Activated CD8-positive, alpha-beta T cell treated with anti-CD3 and anti-CD28 coated beads for 36 hours (primary cell): ENCODE measurements around the gene ZFHX3. TPM values are rescaled to one million over a fixed set of nuclear protein-coding genes. Genes with fewer than 3 reads are reported as not detected.

ENCODE experiments used
- ATAC-seq: fragments of 200-7000 bp; cut with Tn5 transposase; one replicate; pipeline ENCODE4 v1.10.0; 2021; ENCODE audit warnings: mild to moderate bottlenecking, moderate library complexity
- CTCF ChIA-PET: fragments of 350-600 bp; sonication (Branson Sonifier 250); formaldehyde crosslinking; loops from one replicate; lab custom pipeline; 2021; ENCODE audit warnings: antibody characterized with exemption; lab: Charles Lee
- POLR2A ChIA-PET: fragments of 350-600 bp; sonication (Branson Sonifier 250); formaldehyde crosslinking; loops from one replicate; lab custom pipeline; 2021; ENCODE audit warnings: antibody characterized with exemption; lab: Charles Lee
- DNase-seq: peaks from one replicate; pipeline ENCODE4 v3.0.0-alpha.2; 2020
- H3K27ac Mint-ChIP-seq: one replicate; pipeline ENCODE4 v1.8.0; 2021; ENCODE audit warnings: mild to moderate bottlenecking, mixed read lengths
- H3K27me3 Mint-ChIP-seq: one replicate; pipeline ENCODE4 v1.8.0; 2021; ENCODE audit warnings: mixed read lengths
- H3K36me3 Mint-ChIP-seq: one replicate; pipeline ENCODE4 v1.8.0; 2021; ENCODE audit warnings: low read depth, mixed read lengths
- H3K4me1 Mint-ChIP-seq: one replicate; pipeline ENCODE4 v1.8.0; 2021; ENCODE audit warnings: low read depth, mixed read lengths
- H3K4me3 Mint-ChIP-seq: one replicate; pipeline ENCODE4 v1.8.0; 2021; ENCODE audit warnings: mild to moderate bottlenecking, moderate library complexity, mixed read lengths
- H3K9me3 Mint-ChIP-seq: one replicate; pipeline ENCODE4 v1.8.0; 2021; ENCODE audit warnings: mixed read lengths
- intact Hi-C: fragments of 100-400 bp; cut with micrococcal nuclease; formaldehyde crosslinking; loops from one replicate; pipeline ENCODE4 v1.10.0; 2022
- total RNA-seq, 2 experiments: library from RNA; stranded (reverse); gene quantifications; one replicate each; pipeline ENCODE4 v1.2.3, GENCODE V29; 2021
- TF ChIP-seq, protein P1 (sequence below): fragments of 200-600 bp; IDR thresholded peaks from one replicate; pipeline ENCODE4 v1.8.0; 2022; ENCODE audit warnings: antibody characterized with exemption, mild to moderate bottlenecking

The ZFHX3 gene
- total RNA-seq, 2 experiments from 2014 or later: 0.16 to 0.25 TPM

DNA sequence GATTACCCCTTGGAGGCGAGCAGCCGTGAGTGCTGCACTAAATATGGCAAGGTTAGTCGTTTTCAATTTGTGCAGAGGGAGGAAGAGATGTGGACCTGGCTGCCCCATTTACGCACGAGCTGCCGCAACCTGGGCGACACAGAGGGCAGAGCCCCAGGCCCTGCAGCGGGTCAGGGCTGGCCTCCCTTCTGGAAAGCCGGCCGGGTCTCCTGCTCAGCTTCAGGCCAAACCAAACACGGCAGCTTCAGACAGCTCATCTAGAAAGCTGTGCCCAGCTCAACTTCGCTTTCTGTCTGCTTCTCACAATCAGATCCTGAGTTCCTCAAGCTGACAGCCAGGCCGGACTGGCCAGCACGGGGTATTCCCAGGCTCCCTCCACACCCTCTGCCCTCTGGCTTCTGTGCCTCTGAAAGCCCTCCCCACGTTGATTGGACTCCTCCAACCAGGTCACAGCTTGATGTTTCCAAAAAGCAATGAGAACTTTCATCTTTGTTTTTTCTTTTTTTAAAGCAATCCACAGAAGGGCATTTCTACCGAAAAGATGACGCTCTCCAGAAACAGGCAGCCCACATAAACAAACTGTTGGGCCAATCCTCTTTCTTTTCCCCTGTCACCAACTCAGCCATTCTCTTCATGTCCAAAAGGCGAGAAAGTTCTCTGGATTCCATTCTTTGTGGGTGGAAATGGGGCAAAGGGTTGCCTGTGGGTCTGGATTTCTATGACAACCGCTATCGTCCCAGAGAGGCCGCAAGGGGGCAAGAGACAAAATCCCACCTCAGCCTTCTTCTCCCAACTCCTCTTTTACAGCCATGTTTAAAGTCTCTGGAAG, 189.0 kb downstream of the ZFHX3 start:
- Mint-ChIP-seq H3K9me3 (no peaks in the 10 kb centered on the region), H3K4me1 (no peaks in the 10 kb centered on the region), H3K4me3 (no peak overlapping the region), H3K27ac (no peak overlapping the region), H3K36me3 (no peaks in the 10 kb centered on the region), H3K27me3 (no peaks in the 10 kb centered on the region)
- CTCF ChIA-PET: interaction anchor here (1.2 to 2.4 kb wide), 2 partner anchors 27 to 459 kb away, joined by 3 to 12 read pairs; no protein-coding TSS in a partner anchor
- TF ChIP-seq, protein P1, sequence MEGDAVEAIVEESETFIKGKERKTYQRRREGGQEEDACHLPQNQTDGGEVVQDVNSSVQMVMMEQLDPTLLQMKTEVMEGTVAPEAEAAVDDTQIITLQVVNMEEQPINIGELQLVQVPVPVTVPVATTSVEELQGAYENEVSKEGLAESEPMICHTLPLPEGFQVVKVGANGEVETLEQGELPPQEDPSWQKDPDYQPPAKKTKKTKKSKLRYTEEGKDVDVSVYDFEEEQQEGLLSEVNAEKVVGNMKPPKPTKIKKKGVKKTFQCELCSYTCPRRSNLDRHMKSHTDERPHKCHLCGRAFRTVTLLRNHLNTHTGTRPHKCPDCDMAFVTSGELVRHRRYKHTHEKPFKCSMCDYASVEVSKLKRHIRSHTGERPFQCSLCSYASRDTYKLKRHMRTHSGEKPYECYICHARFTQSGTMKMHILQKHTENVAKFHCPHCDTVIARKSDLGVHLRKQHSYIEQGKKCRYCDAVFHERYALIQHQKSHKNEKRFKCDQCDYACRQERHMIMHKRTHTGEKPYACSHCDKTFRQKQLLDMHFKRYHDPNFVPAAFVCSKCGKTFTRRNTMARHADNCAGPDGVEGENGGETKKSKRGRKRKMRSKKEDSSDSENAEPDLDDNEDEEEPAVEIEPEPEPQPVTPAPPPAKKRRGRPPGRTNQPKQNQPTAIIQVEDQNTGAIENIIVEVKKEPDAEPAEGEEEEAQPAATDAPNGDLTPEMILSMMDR: no peak
- no peak for DNase-seq
- POLR2A ChIA-PET: no interaction called here
- intact Hi-C loops: no loop called here
- ATAC-seq: no peak

DNA sequence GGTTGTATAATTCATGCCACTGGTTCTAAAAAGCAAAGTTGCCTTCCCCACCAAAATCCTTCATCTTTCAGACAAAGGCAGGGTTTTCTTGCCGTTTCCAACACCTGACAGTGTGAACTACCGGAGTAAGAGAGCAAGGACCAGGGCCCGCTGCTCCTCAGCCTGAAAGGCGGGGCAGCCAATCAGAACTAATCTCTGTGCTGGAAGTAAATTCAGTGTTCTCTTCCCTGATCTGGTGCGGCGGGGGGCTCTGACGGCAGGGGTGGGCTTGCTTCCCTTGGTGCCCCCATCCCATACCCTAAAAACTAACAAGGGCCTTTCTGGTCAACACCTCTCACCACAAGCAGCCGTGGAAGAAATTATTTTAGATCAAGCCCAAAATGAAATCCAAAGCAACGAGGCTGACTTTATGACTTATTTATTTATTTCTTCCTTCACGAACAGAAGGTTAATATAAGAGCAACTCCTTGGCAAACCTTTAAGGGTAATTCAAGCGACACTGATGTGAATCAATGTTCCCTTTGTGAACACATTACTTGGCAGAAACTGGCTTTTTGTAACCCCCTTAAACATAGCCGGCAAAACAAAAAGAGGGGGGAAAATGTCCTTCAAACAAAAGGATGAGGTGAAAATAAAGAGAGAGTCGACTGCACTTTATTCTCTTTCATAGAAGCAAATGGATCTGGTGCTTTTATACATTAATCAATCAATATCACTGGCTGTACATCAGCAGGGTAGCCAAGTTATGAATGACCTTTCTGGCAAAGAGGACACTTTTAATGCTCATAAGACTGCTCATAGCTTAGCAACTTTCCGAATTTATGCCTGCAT, 189.9 kb downstream of the ZFHX3 start:
- DNase-seq (no peak), ATAC-seq (no peak)
- ChIA-PET CTCF (interaction anchor here (0.6 to 3.2 kb wide), 7 partner anchors 10 to 733 kb away, joined by 3 to 20 read pairs (median 4); no protein-coding TSS in a partner anchor), POLR2A (no interaction called here)
- TF ChIP-seq, protein P1: no peak
- Mint-ChIP-seq H3K9me3 (no peaks in the 10 kb centered on the region), H3K4me3 (no peak overlapping the region), H3K4me1 (no peaks in the 10 kb centered on the region), H3K27me3 (no peaks in the 10 kb centered on the region), H3K36me3 (no peaks in the 10 kb centered on the region), H3K27ac (no peak overlapping the region)
- intact Hi-C loops: no loop called here

DNA sequence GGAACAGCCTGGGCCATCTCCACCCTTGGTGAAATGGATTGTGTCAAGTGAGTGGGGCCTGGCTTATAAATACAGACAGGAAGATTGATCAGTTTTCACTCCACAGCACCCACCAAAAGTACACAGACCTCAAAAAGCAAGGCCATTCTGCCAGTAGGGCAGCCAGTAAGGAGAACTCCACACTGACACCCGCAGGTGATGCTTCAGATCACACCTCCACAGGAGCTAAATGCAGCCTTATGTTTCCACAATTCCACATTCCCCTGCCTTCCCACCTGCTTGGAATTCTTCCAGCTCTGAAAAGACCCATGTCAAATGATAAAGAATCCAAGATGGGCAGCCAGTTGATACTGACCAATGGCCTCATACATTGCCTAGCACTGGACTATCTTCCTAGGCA, 191.1 kb downstream of the ZFHX3 start:
- TF ChIP-seq, protein P1: peak; percentile 48
- Mint-ChIP-seq H3K4me3 (no peak overlapping the region), H3K27ac (no peak overlapping the region), H3K27me3 (peaks cover 2% of the 10 kb centered on the region), H3K36me3 (no peaks in the 10 kb centered on the region), H3K4me1 (no peaks in the 10 kb centered on the region), H3K9me3 (no peaks in the 10 kb centered on the region)
- intact Hi-C loops: no loop called here
- CTCF ChIA-PET: interaction anchor here (0.6 to 3.2 kb wide), 15 partner anchors 9 to 732 kb away, joined by 3 to 20 read pairs (median 3); no protein-coding TSS in a partner anchor
- peak; percentile 50 for DNase-seq
- ATAC-seq: peak; percentile 51
- POLR2A ChIA-PET: no interaction called here

DNA sequence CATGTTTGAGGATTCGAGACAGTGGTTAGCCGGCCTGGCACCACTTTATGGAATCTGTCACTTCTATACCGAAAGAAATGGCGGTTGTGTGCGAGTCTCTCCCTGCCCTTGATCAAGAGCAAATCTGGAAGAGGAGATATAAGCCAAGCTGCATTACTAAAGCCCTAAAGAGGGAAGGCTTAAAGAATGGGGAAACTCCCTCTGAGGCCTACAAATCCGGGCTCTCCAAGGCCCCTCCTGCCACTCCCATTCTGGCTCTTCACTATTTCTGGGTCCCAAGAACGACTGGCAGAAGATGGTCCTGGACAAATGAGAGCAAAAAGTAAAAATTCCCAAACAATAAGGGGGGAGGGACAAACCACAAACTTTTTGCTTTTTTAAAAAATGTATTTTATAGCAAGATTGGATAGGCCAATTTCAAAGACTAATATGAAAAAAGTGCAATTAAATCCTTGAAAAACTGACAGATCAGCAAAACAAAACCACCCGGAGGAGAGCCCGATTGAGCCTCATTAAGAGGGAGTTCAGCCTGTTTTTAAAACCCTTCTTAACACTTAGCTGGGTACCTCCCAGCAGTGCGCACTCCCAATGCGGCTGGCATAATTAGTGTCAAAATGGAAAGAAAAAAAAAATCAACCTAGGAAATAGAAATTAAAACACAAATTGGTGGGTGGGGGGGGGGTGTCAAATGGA, 193.5 kb downstream of the ZFHX3 start:
- intact Hi-C loops: no loop called here
- Mint-ChIP-seq H3K27me3 (peaks cover 2% of the 10 kb centered on the region), H3K4me3 (no peak overlapping the region), H3K27ac (no peak overlapping the region), H3K36me3 (no peaks in the 10 kb centered on the region), H3K4me1 (no peaks in the 10 kb centered on the region), H3K9me3 (no peaks in the 10 kb centered on the region)
- TF ChIP-seq, protein P1: no peak
- ChIA-PET CTCF (interaction anchor here (2.6 kb wide), 1 partner anchor 21 kb away, joined by 9 read pairs; no protein-coding TSS in a partner anchor), POLR2A (no interaction called here)
- DNase-seq: no peak
- no peak for ATAC-seq
